Neural progenitor cell (in vitro differentiated cells): Measurements from ENCODE around the gene MEGF10.

ENCODE experiments used
- EZH2 ChIP-seq: fragments of 200-600 bp; sonication (generic); IDR thresholded peaks from 2 replicates; pipeline ENCODE4 v1.6.1; 2017; ENCODE audit warnings: antibody characterized with exemption, mild to moderate bottlenecking, moderate library complexity
- EZH2phosphoT487 ChIP-seq: fragments of 200-600 bp; sonication (generic); IDR thresholded peaks from 2 replicates; pipeline ENCODE4 v1.6.1; 2017; ENCODE audit warnings: antibody characterized with exemption
- TF ChIP-seq, protein P1 (sequence below): fragments of 200-600 bp; sonication (generic); IDR thresholded peaks from 2 replicates; pipeline ENCODE4 v1.5.1; 2017; ENCODE audit warnings: antibody characterized with exemption, mild to moderate bottlenecking

DNA sequence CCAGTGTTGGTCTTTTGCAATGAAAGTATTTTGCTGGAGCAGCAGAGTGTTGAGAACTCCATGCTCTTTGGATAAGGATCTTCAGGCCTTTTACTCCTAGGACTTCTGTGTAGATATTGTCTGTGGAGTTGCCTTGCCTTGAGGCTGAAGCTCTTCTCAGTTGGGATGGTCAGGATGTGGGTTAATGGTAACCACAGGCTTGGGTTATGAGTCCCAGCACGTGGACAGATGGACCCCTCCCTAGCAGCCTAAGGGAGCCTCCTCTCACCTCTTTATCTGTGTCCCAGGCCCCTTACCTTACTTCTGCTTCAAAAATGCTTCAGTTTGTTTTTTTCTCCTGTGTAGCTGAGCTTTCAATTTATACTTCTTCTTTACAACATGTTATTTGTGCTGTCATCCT is 109.9 kb downstream of the MEGF10 start:
- TF ChIP-seq, protein P1, sequence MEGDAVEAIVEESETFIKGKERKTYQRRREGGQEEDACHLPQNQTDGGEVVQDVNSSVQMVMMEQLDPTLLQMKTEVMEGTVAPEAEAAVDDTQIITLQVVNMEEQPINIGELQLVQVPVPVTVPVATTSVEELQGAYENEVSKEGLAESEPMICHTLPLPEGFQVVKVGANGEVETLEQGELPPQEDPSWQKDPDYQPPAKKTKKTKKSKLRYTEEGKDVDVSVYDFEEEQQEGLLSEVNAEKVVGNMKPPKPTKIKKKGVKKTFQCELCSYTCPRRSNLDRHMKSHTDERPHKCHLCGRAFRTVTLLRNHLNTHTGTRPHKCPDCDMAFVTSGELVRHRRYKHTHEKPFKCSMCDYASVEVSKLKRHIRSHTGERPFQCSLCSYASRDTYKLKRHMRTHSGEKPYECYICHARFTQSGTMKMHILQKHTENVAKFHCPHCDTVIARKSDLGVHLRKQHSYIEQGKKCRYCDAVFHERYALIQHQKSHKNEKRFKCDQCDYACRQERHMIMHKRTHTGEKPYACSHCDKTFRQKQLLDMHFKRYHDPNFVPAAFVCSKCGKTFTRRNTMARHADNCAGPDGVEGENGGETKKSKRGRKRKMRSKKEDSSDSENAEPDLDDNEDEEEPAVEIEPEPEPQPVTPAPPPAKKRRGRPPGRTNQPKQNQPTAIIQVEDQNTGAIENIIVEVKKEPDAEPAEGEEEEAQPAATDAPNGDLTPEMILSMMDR: no peak
- no peak for TF ChIP-seq EZH2
- no peak for TF ChIP-seq EZH2phosphoT487
